Right renal cortex interstitium (tissue), 3 donors: ENCODE measurements around the gene TPH2. TPM values are rescaled to one million over a fixed set of nuclear protein-coding genes. Genes with fewer than 3 reads are reported as not detected.

Experiments used
- DNase-seq, 3 donors: peaks; one replicate each; pipeline ENCODE4 v3.0.0-alpha.2; 2013; ENCODE audit warnings: low read depth in 3 of 3, low spot score in 2 of 3
- polyA plus RNA-seq, 3 donors: library from polyadenylated mRNA; unstranded; fragments of 120-200 nt; gene quantifications; one replicate each; pipeline ENCODE4 v1.2.1, GENCODE V29; 2013; ENCODE audit not compliant: insufficient read length in 3 of 3

TPH2 gene
- polyA plus RNA-seq, 3 donors, result 0.23 to 0.36 TPM; not detected in 1

DNA sequence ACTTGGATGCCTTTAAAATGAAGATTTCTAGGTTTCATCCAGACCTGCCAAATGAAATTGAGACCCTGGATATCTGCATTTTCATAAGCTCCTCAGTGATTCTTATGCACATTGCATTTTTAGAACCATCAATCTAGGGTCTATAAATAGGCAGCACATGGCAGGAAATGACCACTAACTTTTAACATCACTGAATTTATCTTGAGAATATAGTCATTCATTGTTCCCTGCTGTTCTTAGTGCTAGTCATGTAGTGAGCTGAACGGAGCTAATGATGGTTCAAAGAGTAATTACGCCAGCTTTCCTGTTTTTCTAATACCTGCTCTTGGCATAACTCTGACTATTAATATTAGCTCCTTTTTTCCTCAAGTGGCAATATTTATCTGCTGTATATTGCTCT lies 91.6 kb downstream of the TPH2 start:
- DNase-seq, result no peak

DNA sequence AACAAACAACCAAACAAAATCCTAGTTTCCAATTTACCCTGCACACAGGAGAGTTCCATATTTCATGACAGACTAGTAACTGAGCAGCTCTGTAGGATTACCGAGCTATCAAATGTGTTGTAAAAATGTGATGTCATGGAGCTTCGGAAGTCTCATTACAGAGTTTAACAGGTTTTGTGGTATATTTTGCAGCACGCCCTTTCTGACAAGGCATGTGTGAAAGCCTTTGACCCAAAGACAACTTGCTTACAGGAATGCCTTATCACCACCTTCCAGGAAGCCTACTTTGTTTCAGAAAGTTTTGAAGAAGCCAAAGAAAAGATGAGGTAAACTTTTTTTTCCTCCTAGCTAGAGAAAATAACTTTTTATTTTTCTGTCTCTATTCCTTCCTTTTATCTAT lies 92.4 kb downstream of the TPH2 start:
- DNase-seq, result no peak

DNA sequence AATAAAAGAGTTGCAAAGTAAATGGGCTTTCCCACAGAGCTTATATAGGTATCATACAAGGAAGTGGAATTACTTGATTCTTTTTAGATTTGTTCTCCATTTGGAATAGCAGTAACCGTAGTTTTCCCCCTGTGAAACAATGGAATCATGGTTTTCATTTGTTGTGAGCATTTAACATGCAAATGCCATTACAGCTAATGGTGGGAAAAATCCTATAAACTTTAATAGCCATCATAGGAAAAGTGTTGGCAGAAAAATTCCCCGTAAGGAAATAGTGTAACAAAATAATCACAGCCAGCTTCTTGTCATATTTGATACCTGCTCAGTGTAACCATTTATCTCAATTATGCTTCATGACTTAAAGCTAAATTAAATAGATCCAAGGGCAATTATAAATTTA lies 95.3 kb downstream of the TPH2 start:
- DNase-seq, result no peak

DNA sequence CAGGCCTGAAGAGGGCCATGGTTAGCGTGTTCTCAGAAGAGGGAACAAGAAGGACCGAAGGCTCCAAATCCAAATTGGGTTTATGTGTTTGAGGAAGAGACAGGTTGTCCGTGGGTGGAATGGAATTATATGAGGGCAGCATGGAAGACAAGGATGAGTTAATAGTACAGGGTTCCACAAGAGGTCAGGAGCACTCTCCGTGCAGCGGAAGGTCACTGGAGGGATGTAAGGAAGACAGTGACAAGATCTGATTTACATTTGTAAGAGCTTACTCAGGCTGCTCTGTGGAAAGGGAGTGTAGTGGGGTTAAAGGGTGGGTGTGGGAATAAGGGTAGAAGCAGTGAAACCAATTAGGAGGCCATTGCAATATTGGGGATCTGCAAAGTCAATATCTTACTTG lies 97.0 kb downstream of the TPH2 start:
- DNase-seq, result no peak

GRCh38 chr12:72036393-72036792 lies 97.7 kb downstream of the TPH2 start:
- no peak for DNase-seq

- no peak for DNase-seq
Measured at GRCh38 chr12:72037006-72037795, 98.6 kb downstream of the TPH2 start.

DNA sequence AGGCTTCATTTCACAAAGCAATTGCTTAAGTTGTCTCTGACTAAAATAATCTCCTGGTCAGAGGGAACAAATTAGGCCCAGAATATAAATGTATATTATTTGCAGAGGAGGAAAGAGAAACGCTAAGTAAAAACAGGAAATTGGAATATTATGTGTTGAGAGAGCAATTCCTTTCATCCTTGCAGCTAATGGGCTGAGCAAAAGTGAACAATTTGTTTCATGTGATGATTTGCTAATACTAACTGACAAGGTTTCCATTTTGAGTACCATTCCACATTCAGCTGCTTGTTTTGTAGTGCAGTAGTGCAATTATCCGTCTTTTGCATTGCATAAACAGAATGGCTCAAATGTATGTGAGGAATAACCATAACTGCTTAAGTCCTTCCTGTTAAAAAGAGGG lies 103.2 kb downstream of the TPH2 start:
- DNase-seq, result no peak

DNA sequence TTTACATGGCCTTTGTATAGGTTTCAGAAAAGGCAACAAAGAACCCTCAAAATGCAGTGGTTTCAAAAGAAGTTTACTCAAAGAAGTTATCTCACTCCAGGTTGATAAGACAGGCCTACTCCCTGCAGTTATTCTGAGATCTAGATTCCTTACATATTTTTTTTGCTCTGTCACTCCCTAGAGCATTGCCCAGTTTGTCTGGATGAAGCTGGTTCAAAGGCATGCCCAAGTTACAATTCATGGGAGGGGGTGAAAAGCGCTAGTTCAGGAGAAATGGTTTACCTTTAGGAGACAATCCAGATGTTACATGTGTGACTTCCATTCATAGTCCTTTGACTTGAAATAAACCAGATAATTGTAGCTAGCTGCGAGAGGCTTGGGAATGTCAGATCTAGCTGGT lies 115.0 kb downstream of the TPH2 start:
- DNase-seq, result no peak

DNA sequence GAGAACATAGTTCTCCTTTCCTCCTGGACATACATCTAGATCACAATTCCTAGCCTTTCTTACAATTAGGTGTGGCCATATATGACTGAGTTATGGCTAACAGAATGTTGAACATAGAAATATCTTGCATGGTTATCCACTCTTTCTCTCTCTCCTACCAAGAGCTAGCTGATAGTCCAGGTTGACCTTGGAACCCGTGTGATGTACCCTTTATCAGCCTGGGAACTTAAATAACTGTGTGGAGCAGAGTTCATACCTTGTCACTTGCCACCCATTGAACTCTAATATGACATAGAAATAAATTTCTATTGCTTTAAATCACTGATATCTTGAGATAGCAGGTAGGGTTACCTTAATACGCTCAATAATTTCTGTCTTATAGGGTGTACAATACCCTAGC lies 115.9 kb downstream of the TPH2 start:
- DNase-seq, result no peak

GRCh38 chr12:72057330-72057914 lies 118.8 kb downstream of the TPH2 start:
- DNase-seq, result no peak

- no peak for DNase-seq
Measured at GRCh38 chr12:72063073-72063472, 124.4 kb downstream of the TPH2 start.

GRCh38 chr12:72071030-72071429 lies 132.4 kb downstream of the TPH2 start:
- DNase-seq, result no peak

DNA sequence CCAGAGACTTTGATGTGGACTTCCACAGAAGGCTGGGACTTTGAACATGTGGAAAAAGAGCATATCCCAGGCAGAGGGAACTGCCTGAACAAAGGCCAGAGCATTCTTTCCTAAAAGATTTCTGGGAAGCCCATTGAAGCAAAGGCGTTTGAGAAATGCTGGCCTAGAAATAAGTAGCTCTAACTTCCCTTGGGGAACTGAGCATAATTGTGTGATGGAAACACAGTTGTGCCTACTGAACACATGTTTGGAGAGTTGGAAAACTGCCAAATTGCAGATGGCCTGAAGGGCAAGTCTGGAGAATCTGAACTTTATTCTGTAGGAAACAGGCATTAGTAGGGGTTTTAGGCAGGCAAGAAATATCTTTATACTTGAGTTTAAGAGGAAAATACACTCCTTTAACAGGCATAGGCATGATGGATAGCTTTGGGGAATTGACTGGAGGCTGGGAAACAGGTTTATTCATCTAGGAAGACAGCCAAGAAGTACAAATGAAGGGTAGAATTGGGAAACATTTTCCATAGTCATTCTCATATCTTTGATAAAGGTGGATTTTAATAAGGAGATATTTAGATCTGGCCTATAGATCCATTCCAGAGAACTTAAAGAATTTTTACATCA lies 134.1 kb downstream of the TPH2 start:
- DNase-seq, result no peak

- no peak for DNase-seq
Measured at GRCh38 chr12:72074065-72074464, 135.4 kb downstream of the TPH2 start.

DNA sequence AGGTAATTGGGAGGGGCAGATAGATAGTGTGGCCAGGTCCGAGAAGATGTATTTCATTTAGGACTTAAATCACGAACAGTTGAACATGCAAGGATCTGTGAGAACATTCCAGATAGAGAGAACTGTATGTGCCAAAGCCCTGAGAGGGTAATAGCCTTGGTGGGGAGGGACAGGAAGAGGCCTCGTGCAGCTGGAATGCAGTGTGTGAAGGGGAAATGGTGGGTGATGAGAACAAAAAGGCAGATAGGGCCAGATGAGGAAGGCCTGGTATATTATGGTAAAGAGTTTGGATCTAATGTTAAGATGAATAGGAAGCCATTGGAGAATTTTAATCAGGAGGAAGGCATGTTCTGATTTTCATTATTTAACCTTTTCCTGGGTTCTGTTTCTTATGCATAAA lies 136.3 kb downstream of the TPH2 start:
- no peak for DNase-seq

- no peak for DNase-seq
Measured at GRCh38 chr12:72075401-72075800, 136.8 kb downstream of the TPH2 start.

DNA sequence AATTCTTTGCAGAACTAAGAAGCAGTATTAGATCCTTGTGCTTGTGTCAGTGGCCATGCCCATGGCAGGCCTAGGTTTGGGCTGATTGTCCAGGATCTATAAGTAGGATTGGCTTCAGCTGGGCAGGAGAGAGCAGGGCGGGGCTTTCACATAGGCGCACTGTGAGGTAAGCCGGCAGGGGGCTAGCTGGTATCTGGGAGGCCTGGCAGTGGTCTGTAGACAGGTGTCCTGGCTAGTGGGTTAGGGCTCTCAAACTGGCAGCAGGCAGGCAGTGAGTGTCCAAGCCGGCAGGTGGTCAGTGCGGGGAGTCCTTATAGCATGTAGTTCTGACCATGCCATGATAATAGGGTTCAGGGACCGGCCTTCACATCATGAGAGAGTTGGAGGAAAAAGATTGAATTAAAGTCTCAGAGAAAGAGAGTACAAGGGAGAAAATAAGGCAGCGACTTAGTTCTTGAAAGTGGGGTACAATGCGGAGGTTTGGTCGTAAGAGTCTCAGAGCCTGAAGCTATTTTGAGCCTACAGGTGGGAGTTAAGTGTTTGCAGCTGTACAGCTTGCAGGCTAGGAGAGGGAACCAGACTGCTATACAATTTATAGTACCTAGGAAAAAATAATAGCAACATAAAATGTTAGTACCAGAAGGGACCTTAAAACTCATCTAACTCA lies 137.4 kb downstream of the TPH2 start:
- DNase-seq, result no peak

GRCh38 chr12:72076558-72076915 lies 137.9 kb downstream of the TPH2 start:
- no peak for DNase-seq

DNA sequence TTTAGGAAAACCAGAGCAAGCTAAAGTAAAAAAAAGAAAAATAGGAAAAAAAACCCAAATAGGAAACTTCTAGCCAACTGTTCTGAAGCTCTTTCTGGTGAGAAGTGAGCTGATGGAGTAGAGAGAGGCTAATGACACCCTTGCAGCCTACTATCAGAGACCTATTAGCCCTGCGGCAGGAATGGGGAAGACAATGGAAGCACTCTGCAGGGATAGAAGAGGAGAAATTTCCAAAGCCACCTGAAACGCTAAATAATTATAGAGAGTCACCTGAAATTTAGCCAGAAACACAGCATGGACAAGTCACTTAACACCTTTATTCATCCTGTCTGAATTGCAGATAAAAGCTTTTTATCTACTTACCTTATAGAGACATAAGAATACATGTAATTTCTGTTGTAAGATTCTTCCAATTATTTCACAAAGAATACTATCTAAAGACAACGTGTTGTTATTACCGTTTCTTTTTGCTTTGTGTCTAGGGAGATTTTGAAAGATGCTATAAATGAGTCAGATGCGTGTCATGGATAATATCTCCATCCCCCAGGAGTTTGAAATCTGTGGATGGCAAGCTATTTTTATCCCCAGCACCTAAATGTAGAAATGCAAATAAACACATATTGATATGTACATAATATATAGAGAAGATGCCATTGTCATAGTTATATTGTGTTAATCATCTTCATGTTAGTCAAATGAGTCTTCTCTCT lies 138.6 kb downstream of the TPH2 start:
- no peak for DNase-seq

DNA sequence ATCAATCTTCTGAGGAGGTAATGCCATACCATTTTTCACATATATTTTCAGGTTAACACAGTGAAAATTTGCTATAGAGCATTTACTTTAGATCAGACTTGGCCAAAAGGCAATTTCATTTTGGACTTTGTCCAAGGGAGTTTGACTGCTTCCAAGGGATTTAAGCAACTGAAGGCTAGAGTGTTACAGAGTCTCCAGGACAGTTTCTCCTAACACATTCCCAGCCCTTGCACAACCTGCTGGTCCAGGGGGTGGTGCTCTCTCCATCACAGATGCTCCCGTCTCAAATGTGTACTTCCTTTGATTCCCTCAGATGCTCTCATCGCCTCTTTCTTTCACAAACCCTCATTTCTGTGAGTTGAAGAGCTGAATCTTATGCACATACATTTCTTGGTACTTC lies 143.1 kb downstream of the TPH2 start:
- DNase-seq, result no peak
